C4-2B (cell line): Measurements from ENCODE around the gene SCAPER.
"Not testable (repeated sequence)": the region's sequence is repeated elsewhere in the genome, so short reads cannot be mapped to it uniquely, and the experiment has no call there.

Experiments
- H3K27ac ChIP-seq: fragments of 450-650 bp; 2 replicates; pipeline ENCODE4 v1.5.1; 2017
- CTCF ChIP-seq: fragments of 450-650 bp; conservative IDR thresholded peaks from 2 replicates; pipeline ENCODE4 v1.5.1; 2017; ENCODE audit warnings: mild to moderate bottlenecking
- ZFX ChIP-seq: fragments of 450-650 bp; IDR thresholded peaks from 2 replicates; pipeline ENCODE4 v1.6.1; 2017

The SCAPER gene

GRCh38 chr15:76885212-76885611, 19.9 kb downstream of the SCAPER start:
- TF ChIP-seq CTCF = no peak
- TF ChIP-seq ZFX = no peak
- H3K27ac ChIP-seq = no peak overlapping the region

GRCh38 chr15:76875911-76876310, 29.2 kb downstream of the SCAPER start:
- no peak overlapping the region for H3K27ac ChIP-seq
- TF ChIP-seq ZFX (no peak), CTCF (no peak)

GRCh38 chr15:76873066-76873465, 32.1 kb downstream of the SCAPER start:
- H3K27ac ChIP-seq = not testable (repeated sequence)

DNA sequence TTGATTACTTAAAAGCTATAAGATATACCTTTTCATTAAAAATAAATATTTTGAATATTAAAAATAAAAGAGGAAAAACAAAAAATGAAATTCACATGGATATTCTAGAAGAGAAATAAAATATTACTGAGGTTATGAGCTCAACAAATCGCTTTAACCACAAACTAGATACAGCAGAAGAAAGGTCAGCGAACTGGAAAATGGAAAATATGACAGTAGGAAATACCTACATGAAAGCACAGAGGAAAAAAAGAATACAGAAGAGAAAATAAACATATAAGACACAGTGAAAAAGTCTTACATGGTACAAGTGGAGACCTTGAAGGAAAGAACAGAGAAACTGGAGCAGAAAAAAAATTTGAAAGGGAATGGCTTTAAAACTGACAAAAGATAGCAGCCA, 33.2 kb downstream of the SCAPER start:
- TF ChIP-seq CTCF = no peak
- TF ChIP-seq ZFX = no peak
- H3K27ac ChIP-seq = no peak overlapping the region

GRCh38 chr15:76868740-76869139, 36.4 kb downstream of the SCAPER start:
- H3K27ac ChIP-seq = no peak overlapping the region
- TF ChIP-seq ZFX = no peak

GRCh38 chr15:76866716-76867321, 38.3 kb downstream of the SCAPER start:
- TF ChIP-seq CTCF (peak; percentile 74), ZFX (no peak)
- no peak overlapping the region for H3K27ac ChIP-seq

GRCh38 chr15:76866008-76866407, 39.1 kb downstream of the SCAPER start:
- no peak for TF ChIP-seq CTCF
- TF ChIP-seq ZFX = no peak
- no peak overlapping the region for H3K27ac ChIP-seq

GRCh38 chr15:76865548-76865991, 39.6 kb downstream of the SCAPER start:
- TF ChIP-seq CTCF (no peak), ZFX (no peak)

More at GRCh38 chr15:76865548-76865991, 39.6 kb downstream of the SCAPER start:
- no peak overlapping the region for H3K27ac ChIP-seq
